Tibial nerve (tissue), 4 donors: ENCODE results near the gene C11orf68.

ENCODE experiments used
- CTCF ChIP-seq, 5 experiments: fragments of 200-600 bp in 3 of 5; fragments of 450-650 bp in 2 of 5; sonication (generic) in 3 of 5; IDR thresholded peaks; one replicate each; pipeline ENCODE4 v1.5.1; 2016 to 2019; ENCODE audit warnings: antibody characterized with exemption in 5 of 5, mild to moderate bottlenecking in 3 of 5, moderate library complexity in 2 of 5
- EP300 ChIP-seq, 2 donors: sonication (generic); formaldehyde crosslinking; IDR thresholded peaks; one replicate each; pipeline ENCODE4 v1.6.1; 2017; ENCODE audit warnings: antibody characterized with exemption in 2 of 2, mild to moderate bottlenecking in 1 of 2
- POLR2A ChIP-seq, 2 donors: fragments of 450-650 bp; IDR thresholded peaks; one replicate each; pipeline ENCODE4 v1.6.1; 2017; ENCODE audit warnings: antibody characterized with exemption in 2 of 2, mild to moderate bottlenecking in 2 of 2, moderate library complexity in 2 of 2

- TF ChIP-seq CTCF (IDR thresholded peaks at IDR 0.05) (no peak), POLR2A (IDR thresholded peaks at IDR 0.05) (no peak), EP300 (IDR thresholded peaks at IDR 0.05) (no peak)
Observed at GRCh38 chr11:65921033-65921555, 2.2 kb upstream of the C11orf68 start.
